ENCODE data around the gene TOM1L2. TPM values are rescaled to one million over a fixed set of nuclear protein-coding genes. Genes with fewer than 3 reads are reported as not detected.
"Not testable (repeated sequence)": the region's sequence is repeated elsewhere in the genome, so short reads cannot be mapped to it uniquely, and the experiment has no call there.

TOM1L2 gene
- polyA plus RNA-seq, 3 donors = 31.8 to 36.2 (median 32.2) TPM

DNA sequence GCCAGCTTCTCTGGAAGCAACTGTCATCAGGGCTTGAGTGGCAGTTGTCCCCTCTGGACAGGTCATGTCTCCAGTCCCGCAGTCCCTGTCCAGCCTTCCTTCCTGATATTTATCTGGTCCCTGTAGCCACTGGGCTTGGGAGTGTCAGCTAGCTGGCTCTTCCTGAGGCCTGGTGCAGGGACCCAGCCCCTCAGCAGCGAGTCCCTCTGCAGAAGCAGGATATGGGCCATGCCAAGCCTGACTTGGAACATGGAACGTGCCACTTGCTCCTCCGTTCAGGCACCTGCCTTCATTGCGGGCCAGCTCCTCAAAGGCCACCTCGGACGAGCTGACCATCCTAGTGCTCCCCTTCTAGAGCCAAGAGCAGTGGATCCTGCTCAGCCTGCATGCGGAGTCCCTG lies 26.7 kb upstream of the TOM1L2 start:
- no peak for DNase-seq (ENCODE audit: low read depth in 3 of 3, low spot score in 2 of 3)

DNA sequence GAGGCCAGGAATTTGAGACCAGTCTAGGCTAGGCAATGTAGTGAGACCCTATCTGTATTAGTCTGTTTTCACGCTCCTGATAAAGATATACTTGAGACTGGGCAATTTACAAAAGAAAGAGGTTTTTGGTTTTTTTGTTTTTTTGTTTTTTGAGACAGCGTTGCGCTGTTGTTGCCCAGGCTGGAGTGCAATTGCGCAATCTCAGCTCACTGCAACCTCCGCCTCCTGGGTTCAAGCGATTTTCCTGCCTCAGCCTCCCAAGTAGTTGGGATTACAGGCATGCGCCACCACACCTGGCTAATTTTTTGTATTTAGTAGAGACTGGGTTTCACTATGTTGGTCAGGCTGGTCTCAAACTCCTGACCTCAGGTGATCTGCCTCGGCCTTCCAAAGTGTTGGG lies 23.7 kb upstream of the TOM1L2 start:
- not testable (repeated sequence) for DNase-seq (ENCODE audit: low read depth in 3 of 3, low spot score in 2 of 3)

DNA sequence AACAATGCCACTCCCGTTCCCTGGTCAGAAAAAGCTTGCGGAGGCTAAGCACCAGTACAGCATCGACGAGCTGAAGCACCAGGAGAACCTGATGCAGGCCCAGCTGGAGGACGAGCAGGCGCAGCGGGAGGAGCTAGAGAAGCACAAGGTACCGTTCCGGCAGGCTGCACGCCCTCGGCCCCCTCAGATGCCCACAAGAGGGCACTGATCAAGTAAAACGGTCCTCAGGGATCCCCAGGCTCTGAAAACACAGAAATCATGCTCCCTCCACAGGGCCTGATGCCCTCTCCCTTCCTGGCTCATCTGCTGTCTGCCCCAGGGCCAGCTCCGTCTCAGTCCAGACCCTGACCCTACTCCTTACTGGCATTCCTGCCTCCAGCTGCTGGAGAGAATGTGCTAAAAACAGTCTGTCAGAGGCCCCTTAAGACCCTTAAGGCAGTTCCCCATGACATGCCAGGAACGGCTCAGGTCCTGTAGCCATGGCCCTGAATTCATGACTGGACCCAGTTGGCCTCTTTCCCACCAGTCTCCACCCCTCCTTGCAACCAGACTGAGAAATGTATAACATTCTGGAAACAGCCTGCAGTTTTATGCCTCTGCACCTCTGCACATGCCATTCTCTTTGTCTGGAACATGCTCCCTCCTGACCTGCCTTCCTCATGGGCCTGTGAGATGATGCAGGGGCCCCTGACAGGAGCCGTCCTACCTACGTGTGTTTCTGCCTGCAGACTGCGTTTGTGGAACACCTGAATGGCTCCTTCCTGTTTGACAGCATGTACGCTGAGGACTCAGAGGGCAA lies 22.3 kb upstream of the TOM1L2 start:
- DNase-seq (ENCODE audit: low read depth in 3 of 3, low spot score in 2 of 3) = no peak

DNA sequence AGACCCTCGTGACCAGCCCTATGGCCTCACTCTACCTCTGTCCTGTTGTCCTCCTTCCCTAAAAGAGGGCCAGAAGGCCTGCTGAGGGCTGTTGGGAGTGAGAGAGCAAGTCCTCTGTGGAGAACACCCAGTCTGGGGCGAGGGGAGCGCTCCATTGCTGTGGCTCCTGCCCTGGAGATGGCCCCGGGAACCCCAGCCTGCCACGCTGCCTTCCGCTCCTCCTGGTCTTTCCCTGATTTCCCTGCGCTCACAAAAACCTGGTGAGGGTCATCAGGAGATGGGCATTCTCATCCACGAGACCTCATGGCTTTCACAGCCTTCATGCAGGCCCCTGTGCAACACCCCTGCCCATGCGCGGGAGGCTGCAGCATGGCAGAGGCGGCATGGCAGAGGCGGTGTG lies 21.7 kb upstream of the TOM1L2 start:
- no peak for DNase-seq (ENCODE audit: low read depth in 3 of 3, low spot score in 2 of 3)

DNA sequence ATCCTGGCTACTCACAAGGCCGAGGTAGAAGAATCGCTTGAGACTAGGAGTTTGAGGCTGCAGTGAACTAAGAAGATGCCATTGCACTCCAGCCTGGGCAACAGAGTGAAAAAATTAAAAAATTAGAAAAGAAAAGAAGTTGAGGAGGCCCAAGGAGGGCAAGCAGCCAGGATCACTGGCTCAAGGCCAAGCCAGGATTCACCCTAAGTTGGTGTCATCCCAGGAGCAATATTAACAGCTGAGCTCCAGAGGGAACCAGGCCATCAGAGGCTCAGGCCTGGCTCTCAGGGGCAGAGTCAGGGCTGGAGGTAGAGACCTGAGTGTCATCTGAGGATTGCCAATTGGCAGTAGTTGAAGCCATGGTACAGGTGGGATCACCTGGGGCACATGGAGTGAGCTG lies 21.2 kb upstream of the TOM1L2 start:
- DNase-seq (ENCODE audit: low read depth in 3 of 3, low spot score in 2 of 3) = no peak

DNA sequence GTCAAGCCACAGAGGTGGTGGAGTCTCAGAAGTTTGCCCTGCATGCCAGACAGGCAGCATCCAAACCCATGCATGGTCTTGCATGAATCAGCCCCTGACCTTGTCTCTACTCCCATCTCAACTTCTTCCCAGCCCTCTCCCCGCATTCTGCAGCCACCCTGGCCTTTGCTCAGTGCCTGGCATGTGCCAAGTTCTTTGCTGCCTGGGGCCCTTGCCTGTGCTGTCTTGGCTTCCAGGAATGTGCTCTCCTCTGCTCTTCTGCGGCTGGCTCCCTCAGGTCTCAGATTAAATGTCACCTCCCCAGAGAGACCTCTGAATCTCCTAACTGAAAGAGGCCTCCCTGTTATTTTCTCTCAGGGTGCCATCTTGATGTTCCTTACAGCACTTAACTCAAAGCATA lies 18.1 kb upstream of the TOM1L2 start:
- DNase-seq (ENCODE audit: low read depth in 3 of 3, low spot score in 2 of 3) = no peak

DNA sequence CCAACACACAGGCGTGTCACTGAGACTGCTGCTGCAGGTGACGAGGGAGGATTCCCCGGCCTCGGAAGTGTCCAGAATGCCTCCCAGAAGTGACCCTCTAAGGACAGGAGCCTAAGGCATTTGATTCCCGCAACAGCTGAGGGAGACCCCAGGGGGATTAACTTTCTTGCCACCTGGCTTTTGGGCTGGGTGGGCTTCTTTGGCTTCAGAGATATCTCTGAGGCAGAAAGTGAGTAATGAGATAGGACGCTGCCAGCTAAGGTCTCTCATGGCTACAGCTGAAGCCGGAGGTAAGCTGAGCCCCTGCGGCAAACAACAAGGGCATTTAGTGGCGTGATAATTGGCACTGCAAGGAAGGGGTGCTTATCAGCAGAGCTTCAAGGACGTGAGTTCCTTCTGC lies 17.4 kb upstream of the TOM1L2 start:
- DNase-seq (ENCODE audit: low read depth in 3 of 3, low spot score in 2 of 3) = no peak

DNA sequence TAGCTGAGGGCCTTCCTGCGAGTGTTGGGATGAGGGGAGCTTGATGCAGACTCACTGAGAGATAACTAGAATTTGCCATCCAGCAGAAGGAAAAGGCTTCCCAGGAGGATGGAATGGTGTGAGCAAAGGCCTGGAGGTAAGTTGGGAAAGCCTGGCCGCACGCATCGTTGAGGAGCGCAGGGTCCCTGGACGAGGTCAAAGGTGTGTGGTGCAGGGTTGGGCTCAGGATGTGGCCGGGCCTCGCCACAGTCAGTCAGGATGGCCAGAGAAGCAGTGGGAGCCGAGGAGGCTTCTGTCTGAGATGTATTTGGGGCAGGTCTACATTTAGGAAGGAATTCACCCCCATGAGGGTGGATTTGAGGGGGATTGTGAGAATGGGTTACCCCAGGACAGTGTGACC lies 16.9 kb upstream of the TOM1L2 start:
- DNase-seq (ENCODE audit: low read depth in 3 of 3, low spot score in 2 of 3) = no peak

DNA sequence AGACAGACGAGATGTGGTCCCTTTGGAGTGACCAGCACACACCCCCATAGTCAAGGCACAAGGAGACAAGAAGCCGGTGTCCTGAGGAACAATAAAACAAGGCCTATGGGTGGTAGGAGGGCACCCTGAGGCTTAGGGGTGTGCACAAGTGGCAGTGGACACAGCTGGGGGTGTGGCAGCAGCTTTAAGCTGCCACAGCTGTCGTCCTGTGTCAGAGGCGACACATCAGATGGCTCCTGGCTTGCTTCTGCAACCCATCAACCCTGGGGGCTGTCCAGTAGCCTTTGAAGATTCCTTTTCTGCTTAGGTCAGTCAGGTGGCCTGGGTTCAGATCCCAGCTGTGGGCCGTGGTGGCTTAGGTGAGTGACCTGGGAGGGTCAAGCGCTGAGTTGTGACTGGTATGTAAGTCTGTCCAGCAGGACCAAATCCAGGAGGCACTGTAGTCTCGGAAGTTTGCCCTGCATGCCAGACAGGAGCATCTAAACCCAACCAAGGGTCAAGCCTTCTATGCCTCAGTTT lies 16.3 kb upstream of the TOM1L2 start:
- no peak for DNase-seq (ENCODE audit: low read depth in 3 of 3, low spot score in 2 of 3)

DNA sequence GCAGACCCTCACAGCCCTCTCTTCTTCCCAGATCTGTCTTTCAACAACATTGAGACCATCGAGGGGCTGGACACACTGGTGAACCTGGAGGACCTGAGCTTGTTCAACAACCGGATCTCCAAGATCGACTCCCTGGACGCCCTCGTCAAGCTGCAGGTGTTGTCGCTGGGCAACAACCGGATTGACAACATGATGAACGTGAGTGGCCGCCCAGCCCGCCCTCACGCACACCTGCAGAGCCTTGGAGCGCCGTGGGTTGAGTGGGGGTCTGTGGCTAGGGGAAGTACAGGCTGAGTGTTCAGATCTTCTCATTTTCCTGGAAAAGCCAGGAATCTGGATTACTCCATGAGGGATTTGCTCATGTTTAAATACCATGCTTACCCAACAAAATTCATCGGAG lies 15.7 kb upstream of the TOM1L2 start:
- no peak for DNase-seq (ENCODE audit: low read depth in 3 of 3, low spot score in 2 of 3)

DNA sequence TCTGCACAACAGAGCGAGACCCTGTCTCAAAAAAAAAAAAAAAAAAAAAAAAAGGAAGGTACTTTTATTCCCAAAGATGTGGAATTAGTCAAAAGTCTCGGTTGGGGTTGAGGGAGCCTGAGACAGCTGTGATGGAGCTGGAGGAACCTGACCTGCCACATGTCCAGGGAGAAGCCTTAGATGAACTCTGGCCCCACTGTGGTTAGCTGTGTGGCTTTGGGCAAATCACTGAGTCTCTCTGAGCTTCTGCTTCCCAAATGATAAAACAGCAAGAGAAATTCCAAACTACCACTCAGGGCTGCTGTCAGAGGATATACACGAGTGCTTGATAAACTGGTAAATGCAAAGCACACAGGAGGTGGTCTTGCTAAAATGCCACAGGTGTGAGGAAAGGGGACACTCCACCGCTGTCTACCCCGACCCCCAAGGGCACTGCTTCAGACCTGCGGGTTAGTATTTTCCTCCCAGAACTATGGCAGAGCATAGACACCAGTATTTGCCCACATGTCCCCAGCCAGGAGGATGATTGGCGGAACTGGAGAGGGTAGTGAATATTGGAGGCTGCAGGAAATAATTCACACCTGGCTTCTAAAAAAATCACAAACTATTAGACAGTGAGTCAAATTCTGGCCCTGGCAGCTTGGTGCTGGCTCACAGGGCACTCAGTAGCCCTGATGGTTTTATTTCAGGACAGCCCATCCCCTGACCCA lies 15.1 kb upstream of the TOM1L2 start:
- DNase-seq (ENCODE audit: low read depth in 3 of 3, low spot score in 2 of 3) = no peak

DNA sequence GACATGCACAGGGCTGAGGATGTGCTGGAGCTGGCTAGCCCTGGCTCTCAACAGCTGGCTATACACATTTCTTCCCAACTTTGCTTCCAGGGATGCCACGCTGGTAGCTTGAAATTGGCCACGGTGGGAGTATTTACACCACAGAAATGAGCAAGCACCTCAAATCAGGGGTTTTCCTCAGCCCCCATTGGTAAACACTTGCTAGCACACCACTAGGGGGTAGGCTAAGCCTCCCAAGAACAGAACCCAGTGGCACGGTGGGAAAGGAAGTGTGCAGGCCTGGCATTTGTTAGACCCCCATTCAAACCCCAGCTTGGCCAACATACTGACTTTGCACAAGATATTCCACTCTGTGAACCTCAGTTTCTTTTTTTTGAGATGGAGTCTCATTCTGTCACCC lies 13.4 kb upstream of the TOM1L2 start:
- DNase-seq (ENCODE audit: low read depth in 3 of 3, low spot score in 2 of 3) = no peak

DNA sequence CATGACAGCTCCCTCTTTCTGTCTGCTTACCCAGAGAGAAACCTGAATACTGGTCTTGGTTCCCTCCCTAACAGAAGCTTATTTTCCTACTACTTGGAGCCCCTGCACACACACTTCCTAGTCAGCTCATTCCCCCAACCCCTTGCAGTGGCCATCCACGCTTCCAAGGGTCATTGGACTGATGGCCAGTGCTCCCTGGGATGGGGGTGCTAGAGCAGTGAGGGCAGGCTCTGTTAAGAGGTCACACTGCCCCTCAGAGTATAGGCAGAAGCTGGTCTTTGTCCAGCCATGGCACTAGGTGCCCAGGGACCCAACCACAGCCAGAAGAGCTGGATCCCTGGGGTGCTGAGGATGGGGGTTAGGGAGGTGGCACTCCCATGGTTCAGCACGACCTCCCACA lies 13.0 kb upstream of the TOM1L2 start:
- no peak for DNase-seq (ENCODE audit: low read depth in 3 of 3, low spot score in 2 of 3)

DNA sequence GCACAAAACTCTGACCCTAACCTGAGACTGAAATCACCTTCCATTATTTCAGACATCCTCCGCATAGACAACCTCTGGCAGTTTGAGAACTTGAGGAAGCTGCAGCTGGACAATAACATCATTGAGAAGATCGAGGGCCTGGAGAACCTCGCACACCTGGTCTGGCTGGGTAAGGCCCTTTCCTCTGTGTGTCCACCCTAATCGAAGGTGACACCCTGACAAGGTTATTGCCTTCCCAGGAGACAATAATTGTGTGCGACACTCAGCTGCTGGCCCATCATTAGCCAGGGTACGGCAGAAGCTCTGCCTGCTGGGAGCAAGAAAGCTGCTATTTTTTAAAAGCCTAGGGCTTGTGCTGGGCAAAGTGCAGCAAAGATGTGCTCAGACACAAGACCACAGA lies 11.6 kb upstream of the TOM1L2 start:
- DNase-seq (ENCODE audit: low read depth in 3 of 3, low spot score in 2 of 3) = no peak

DNA sequence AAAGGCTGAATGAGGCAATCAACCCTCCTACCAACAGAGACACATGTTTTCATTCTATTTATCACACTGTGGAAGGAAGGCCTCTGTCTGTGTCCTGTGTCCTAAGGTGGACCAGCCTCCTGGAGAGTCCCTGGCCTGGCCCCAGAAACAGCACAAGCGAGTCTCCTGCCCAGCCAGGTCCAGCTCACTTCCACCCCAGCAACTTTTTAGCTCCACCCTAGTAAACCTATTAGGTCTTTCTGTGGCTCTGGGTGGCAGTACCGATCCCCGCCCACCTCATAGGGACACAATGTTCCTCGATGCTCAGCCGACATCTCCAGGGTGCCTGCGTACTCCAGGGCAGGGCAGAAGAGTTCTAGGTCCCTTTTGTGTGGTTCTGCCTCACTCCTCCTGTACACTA lies 11.2 kb upstream of the TOM1L2 start:
- no peak for DNase-seq (ENCODE audit: low read depth in 3 of 3, low spot score in 2 of 3)

DNA sequence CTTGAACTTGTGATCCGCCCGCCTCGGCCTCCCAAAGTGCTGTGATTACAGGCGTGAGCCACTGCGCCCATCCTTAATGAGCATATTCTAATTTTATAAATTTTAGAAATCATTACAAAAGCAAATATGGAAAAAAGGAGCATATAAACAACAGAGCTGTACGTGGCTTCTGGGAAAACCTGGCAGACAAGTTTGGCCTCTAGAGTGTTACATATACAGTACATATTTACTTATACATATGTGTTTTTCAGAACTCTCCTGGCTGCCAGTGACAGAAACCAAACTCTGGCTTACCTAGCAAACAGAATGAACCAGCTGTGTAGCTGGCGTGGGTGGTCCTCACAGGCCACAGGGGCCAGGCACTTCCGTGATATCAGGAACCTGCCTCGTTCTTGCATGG lies 10.6 kb upstream of the TOM1L2 start:
- no peak for DNase-seq (ENCODE audit: low read depth in 3 of 3, low spot score in 2 of 3)

DNA sequence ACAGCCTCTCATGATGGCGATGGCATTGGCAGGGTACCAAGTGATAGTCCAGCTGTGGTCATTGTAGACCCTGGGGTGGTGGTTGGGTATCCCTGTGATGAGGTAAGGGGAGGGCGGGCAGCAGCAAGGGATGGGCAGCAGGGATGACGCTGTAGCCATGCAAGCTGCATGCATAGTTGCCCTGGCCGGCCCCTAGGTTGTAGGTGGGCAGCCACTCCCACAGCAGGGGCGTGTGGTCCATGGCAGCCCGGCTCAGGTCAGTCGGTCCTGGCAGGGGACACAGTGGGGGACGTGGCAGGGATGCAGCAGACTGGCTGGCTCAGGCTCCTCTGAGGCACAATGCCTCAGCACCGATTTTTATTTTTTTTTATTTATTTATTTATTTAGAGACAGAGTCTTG lies 9.1 kb upstream of the TOM1L2 start:
- DNase-seq (ENCODE audit: low read depth in 3 of 3, low spot score in 2 of 3) = no peak

DNA sequence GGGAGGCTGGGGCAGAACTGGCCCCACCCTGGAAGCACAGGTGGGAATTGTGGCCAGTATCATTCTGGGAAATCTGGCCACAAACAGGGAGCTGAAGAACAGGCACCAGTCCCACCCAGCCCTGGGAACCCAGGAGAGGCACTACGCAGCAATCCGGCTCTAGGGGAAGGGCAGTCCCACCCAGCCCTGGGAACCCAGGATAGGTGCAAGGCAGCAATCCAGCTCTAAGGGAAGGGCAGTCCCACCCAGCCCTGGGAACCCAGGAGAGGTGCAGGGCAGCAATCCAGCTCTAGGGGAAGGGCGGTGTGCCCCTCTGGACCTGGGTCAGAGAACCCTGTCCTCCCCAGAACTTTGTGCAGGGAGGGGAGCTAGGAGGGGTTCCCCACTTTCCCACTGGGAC lies 7.6 kb upstream of the TOM1L2 start:
- DNase-seq (ENCODE audit: low read depth in 3 of 3, low spot score in 2 of 3) = no peak

DNA sequence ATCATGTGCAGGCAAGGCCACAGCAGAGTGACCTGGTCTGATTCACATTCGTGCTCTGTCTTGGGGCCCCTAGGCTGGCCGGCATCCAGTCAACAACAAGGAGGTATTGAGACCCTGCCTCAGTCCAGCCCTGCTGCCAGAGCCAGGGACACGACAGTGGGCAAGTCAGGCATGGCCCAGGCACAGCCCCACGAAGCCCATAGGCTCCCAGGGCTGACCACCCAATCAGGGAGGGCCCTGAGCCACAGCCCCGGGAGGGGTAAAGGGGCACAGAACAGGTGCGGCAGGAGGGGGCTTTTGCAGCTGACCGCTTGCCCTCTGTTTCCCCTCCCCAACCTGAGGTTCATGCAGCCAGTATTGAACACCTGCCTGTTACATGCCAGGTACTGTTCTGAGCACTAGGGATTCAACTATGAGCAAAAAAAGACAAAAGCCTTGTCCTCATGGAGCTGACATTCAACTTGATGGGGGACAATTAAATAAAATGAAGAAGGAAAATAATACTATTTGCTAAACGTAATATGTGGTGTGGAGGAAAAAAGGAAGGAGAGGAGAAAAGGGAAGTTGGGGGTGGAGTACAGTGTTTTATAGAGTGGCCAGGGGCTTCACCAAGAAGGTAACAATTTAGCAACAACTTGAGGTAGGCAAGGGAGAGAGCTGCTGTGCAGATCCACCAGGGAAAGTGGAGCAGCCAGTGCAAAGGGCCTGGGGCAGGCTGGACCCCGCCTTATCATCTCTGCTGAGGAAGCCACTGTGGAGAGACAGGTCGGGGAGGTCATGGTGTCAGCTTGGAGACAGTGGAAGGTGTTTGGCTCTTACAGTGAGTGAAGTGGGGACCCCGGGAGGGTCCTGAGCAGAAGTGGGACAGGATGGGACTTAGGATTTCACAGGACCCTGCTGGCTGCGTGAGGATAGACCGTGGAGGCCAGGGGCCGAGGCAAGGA lies 6.6 kb upstream of the TOM1L2 start:
- no peak for DNase-seq (ENCODE audit: low read depth in 3 of 3, low spot score in 2 of 3)

DNA sequence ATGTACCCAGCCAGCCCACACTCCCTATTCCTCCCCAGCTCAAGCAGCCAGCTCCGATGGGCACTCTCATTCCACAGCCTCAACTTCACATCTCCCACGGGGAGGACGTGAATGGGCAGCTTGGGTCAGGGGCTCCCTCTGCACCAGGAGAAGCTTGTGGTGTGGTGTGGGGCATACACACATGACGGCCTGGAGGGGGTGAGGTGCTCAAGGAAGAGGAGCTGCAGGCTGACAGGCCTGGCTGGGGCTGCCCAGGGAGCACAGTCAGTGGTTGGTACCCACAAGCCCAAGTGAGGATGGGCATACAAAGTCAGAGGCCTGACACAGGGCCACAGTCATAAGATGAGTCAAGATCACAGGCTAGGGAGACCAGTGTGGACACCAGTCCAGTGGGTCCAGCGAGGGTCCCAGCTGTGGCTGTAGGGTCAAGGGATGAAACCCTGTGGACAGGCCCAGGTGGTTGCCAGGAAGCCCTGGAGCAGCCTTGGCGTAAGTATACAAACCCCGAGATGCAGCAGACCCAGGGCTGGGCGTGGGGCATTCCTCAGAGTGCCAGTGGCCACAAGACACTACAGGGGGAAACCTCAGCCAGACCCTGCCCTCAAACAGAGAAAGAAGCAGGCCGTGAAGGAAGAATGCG lies 4.9 kb upstream of the TOM1L2 start:
- no peak for DNase-seq (ENCODE audit: low read depth in 3 of 3, low spot score in 2 of 3)

DNA sequence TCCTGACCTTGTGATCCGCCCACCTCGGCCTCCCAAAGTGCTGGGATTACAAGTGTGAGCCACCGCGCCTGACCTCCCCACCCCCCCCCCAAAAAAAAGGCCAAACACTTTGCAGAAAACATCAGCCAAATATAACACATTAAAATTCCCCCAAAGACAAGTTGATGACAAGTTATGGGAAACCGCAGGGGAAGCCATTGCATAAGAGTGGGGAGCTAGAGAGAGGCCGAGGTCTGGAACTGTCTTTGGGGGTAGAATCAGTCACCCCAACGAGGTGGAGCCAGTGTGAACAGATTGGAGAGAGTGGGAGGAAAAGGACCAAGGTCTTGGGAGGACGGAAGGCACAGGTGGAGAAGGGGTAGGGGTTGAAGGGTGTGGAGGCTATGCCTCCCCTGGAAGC lies 3.2 kb upstream of the TOM1L2 start:
- DNase-seq (ENCODE audit: low read depth in 3 of 3, low spot score in 2 of 3) = no peak

All from right renal cortex interstitium (tissue), 3 donors.